Thoracic aorta (tissue), 2 donors: ENCODE measurements around the gene PDSS1. TPM values are rescaled to one million over a fixed set of nuclear protein-coding genes. Genes with fewer than 3 reads are reported as not detected.

ENCODE experiments used
- ATAC-seq: fragments of 150-250 bp; one replicate; pipeline ENCODE4 v1.8.0; 2017; ENCODE audit warnings: low read depth; ENCODE audit not compliant: insufficient number of reproducible peaks, low FRiP score
- DNase-seq: peaks from one replicate; pipeline ENCODE4 v3.0.0-alpha.2; 2020; ENCODE audit warnings: low spot score
- H3K27ac ChIP-seq, 2 donors: fragments of 200-600 bp; sonication (generic); 1 replicate in 1 of 2; 2 replicates in 1 of 2; pipeline ENCODE4 v1.5.1; 2016; ENCODE audit warnings: mild to moderate bottlenecking in 2 of 2, moderate library complexity in 2 of 2
- H3K27me3 ChIP-seq: fragments of 200-600 bp; sonication (generic); replicated peaks from 2 replicates; pipeline ENCODE4 v1.6.0; 2016; ENCODE audit warnings: mild to moderate bottlenecking; ENCODE audit not compliant: insufficient read depth
- H3K36me3 ChIP-seq: fragments of 200-600 bp; sonication (generic); one replicate; pipeline ENCODE4 v1.5.1; 2016
- H3K4me1 ChIP-seq, 2 donors: fragments of 200-600 bp; sonication (generic); 1 replicate in 1 of 2; 2 replicates in 1 of 2; pipeline versions ENCODE4 v1.5.1 to v1.6.0; 2016; ENCODE audit warnings: low read depth in 2 of 2, mild to moderate bottlenecking in 1 of 2; ENCODE audit not compliant: control insufficient read depth in 1 of 2
- H3K4me3 ChIP-seq: fragments of 200-600 bp; sonication (generic); 2 replicates; pipeline ENCODE4 v1.5.1; 2016; ENCODE audit warnings: mild to moderate bottlenecking
- H3K9me3 ChIP-seq: fragments of 200-600 bp; sonication (generic); 2 replicates; pipeline ENCODE4 v1.5.1; 2016
- CTCF ChIP-seq: fragments of 200-600 bp; sonication (generic); IDR thresholded peaks from one replicate; pipeline ENCODE4 v1.5.1; 2019; ENCODE audit warnings: antibody characterized with exemption
- total RNA-seq, 2 donors: library from RNA; depleted of rRNA; stranded (reverse); fragments of >200 nt; gene quantifications; one replicate each; pipeline versions ENCODE4 v1.1.0 to v1.2.3, GENCODE V29; 2016

PDSS1 gene
- total RNA-seq, 2 donors from 2014 or later = 2.0 to 5.4 TPM

- ATAC-seq = no peak
- Histone ChIP-seq H3K27me3 (no peaks in the 10 kb centered on the region), H3K27ac (no peak overlapping the region), H3K4me1 (no peaks in the 10 kb centered on the region), H3K36me3 (peaks cover 5% of the 10 kb centered on the region), H3K4me3 (no peak overlapping the region), H3K9me3 (no peaks in the 10 kb centered on the region)
- TF ChIP-seq CTCF = no peak
- no peak for DNase-seq
Observed at GRCh38 chr10:26759008-26759407, 61.5 kb downstream of the PDSS1 start.

- Histone ChIP-seq H3K4me3 (no peak overlapping the region), H3K36me3 (no peaks in the 10 kb centered on the region), H3K4me1 (no peaks in the 10 kb centered on the region), H3K9me3 (no peaks in the 10 kb centered on the region), H3K27me3 (no peaks in the 10 kb centered on the region), H3K27ac (no peak overlapping the region)
- ATAC-seq (no peak), DNase-seq (no peak)
- no peak for TF ChIP-seq CTCF
Observed at GRCh38 chr10:26765549-26765948, 68.0 kb downstream of the PDSS1 start.

- Histone ChIP-seq H3K9me3 (no peaks in the 10 kb centered on the region), H3K36me3 (no peaks in the 10 kb centered on the region), H3K27ac (no peak overlapping the region), H3K4me1 (peaks cover 0 to 3% of the 10 kb centered on the region in 2 donors), H3K27me3 (no peaks in the 10 kb centered on the region), H3K4me3 (no peak overlapping the region)
- no peak for DNase-seq
- no peak for TF ChIP-seq CTCF
- no peak for ATAC-seq
Observed at GRCh38 chr10:26770069-26770468, 72.6 kb downstream of the PDSS1 start.

- no peak overlapping the region for H3K27ac ChIP-seq
- no peaks in the 10 kb centered on the region for H3K27me3 ChIP-seq
- H3K9me3 ChIP-seq = no peaks in the 10 kb centered on the region
- H3K36me3 ChIP-seq = no peaks in the 10 kb centered on the region
- ATAC-seq = no peak
- DNase-seq = no peak
- no peak for TF ChIP-seq CTCF
- H3K4me3 ChIP-seq = no peak overlapping the region
- H3K4me1 ChIP-seq = peaks cover 4 to 5% of the 10 kb centered on the region in 2 donors
Observed at GRCh38 chr10:26773633-26774032, 76.1 kb downstream of the PDSS1 start.

GRCh38 chr10:26776258-26776657 lies 78.8 kb downstream of the PDSS1 start:
- peaks cover 10 to 13% of the 10 kb centered on the region in 2 donors for H3K4me1 ChIP-seq
- H3K27ac ChIP-seq = no peak overlapping the region
- H3K36me3 ChIP-seq = no peaks in the 10 kb centered on the region
- ATAC-seq (no peak), DNase-seq (no peak)
- H3K9me3 ChIP-seq = no peaks in the 10 kb centered on the region
- H3K27me3 ChIP-seq = no peaks in the 10 kb centered on the region
- no peak overlapping the region for H3K4me3 ChIP-seq
- TF ChIP-seq CTCF = no peak
